Caco-2 (cell line): ENCODE measurements around the gene RFTN1. TPM values are rescaled to one million over a fixed set of nuclear protein-coding genes. Genes with fewer than 3 reads are reported as not detected.

ENCODE experiments used
- BruUV-seq: library from RNA; stranded (reverse); fragments of 400-500 nt; replicated peaks from 2 replicates; lab custom pipeline; 2021; lab: Mats Ljungman, UMichigan
- CTCF ChIA-PET: fragments of 300-600 bp; sonication (Branson Sonifier 250); formaldehyde crosslinking; loops from one replicate; lab custom pipeline; 2022; ENCODE audit warnings: antibody characterized with exemption; lab: Charles Lee
- POLR2A ChIA-PET: fragments of 300-600 bp; sonication (Branson Sonifier 250); formaldehyde crosslinking; loops from one replicate; lab custom pipeline; 2022; ENCODE audit warnings: antibody characterized with exemption; lab: Charles Lee
- DNase-seq, 2 experiments: peaks; one replicate each; pipeline versions ENCODE4 v3.0.0 to v3.0.0-alpha.2; 2020 to 2022
- H3K27me3 ChIP-seq: replicated peaks from 2 replicates; pipeline ENCODE4 v1.6.0; 2011; ENCODE audit warnings: low read length; ENCODE audit not compliant: control insufficient read depth, insufficient read depth
- H3K36me3 ChIP-seq: 2 replicates; pipeline ENCODE4 v1.5.1; 2011; ENCODE audit warnings: low read length; ENCODE audit not compliant: control insufficient read depth, insufficient read depth
- H3K4me1 ChIP-seq: fragments of 250-450 bp; sonication (Bioruptor Pico); 2 replicates; pipeline ENCODE4 v1.5.1; 2020; ENCODE audit warnings: mild to moderate bottlenecking
- H3K4me3 ChIP-seq: 2 replicates; pipeline ENCODE4 v1.5.1; 2011; ENCODE audit warnings: low read depth, mild to moderate bottlenecking, control low read depth, low read length
- H3K9me3 ChIP-seq: fragments of 250-450 bp; sonication (Bioruptor Pico); 2 replicates; pipeline ENCODE4 v1.5.1; 2020; ENCODE audit warnings: mild to moderate bottlenecking, moderate library complexity
- H3K27ac Mint-ChIP-seq: one replicate; pipeline ENCODE4 v1.8.0; 2022; ENCODE audit warnings: mixed read lengths; ENCODE audit not compliant: unreplicated experiment
- H3K27me3 Mint-ChIP-seq: one replicate; pipeline ENCODE4 v1.8.0; 2022; ENCODE audit warnings: mixed read lengths; ENCODE audit not compliant: insufficient read depth, unreplicated experiment
- H3K36me3 Mint-ChIP-seq: one replicate; pipeline ENCODE4 v1.8.0; 2022; ENCODE audit warnings: mild to moderate bottlenecking, mixed read lengths; ENCODE audit not compliant: insufficient read depth, unreplicated experiment
- H3K4me1 Mint-ChIP-seq: one replicate; pipeline ENCODE4 v1.8.0; 2022; ENCODE audit warnings: low read depth, mixed read lengths; ENCODE audit not compliant: unreplicated experiment
- H3K4me3 Mint-ChIP-seq: one replicate; pipeline ENCODE4 v1.8.0; 2022; ENCODE audit warnings: mild to moderate bottlenecking, moderate library complexity, mixed read lengths; ENCODE audit not compliant: unreplicated experiment
- H3K9me3 Mint-ChIP-seq: one replicate; pipeline ENCODE4 v1.8.0; 2022; ENCODE audit warnings: mixed read lengths; ENCODE audit not compliant: unreplicated experiment
- intact Hi-C: fragments of 100-400 bp; cut with micrococcal nuclease; formaldehyde crosslinking; loops from one replicate; pipeline ENCODE4 v1.10.0; 2022; ENCODE audit not compliant: unreplicated experiment
- total RNA-seq: library from RNA; stranded (reverse); gene quantifications from 2 replicates; pipeline ENCODE4 v1.2.3, GENCODE V29; 2022
- TF ChIP-seq, protein P1 (sequence below), 2 experiments: fragments of 200-600 bp in 1 of 2; IDR thresholded peaks; 1 replicate in 1 of 2; 2 replicates in 1 of 2; pipeline versions ENCODE4 v1.5.1 to v1.8.0; 2011 to 2022; ENCODE audit warnings: antibody characterized with exemption in 1 of 2, control low read depth in 1 of 2, inconsistent platforms in 1 of 2, low read depth in 1 of 2, low read length in 1 of 2, mild to moderate bottlenecking in 1 of 2, moderate library complexity in 1 of 2; ENCODE audit not compliant: insufficient read depth in 1 of 2, severe bottlenecking in 1 of 2, unreplicated experiment in 1 of 2

The RFTN1 gene
- total RNA-seq, 1 experiment from 2014 or later = 10.2 TPM

DNA sequence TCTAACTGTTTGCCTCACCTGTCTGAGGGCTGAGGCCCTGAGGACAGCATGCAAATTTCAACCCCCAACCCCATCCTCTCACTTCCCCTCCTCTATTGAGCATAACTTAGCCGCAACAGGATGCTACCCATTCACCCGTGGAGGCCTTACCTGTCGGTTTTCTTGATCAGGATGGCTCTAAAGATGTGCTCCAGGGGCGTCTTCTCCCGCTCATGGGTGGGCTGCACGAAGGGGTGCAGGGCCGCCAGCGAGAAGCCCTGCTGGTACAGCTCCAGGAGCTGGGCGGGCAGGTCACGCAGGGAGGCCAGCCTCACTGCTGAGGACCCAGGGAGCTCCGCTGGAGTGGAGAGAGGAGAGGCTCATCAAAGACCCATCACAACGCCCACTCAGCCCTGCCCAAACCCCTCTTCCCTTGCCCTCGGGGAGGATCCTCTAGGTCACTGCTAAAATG is 79.8 kb downstream of the RFTN1 start:
- no peak for DNase-seq
- Mint-ChIP-seq H3K9me3 (no peaks in the 10 kb centered on the region), H3K27ac (no peak overlapping the region), H3K4me3 (no peak overlapping the region), H3K27me3 (no peaks in the 10 kb centered on the region), H3K36me3 (no peaks in the 10 kb centered on the region), H3K4me1 (no peaks in the 10 kb centered on the region)
- Histone ChIP-seq H3K4me1 (no peaks in the 10 kb centered on the region), H3K36me3 (no peaks in the 10 kb centered on the region), H3K4me3 (no peak overlapping the region), H3K27me3 (no peaks in the 10 kb centered on the region), H3K9me3 (no peaks in the 10 kb centered on the region)
- ChIA-PET POLR2A (no interaction called here), CTCF (no interaction called here)
- intact Hi-C loops = no loop called here
- TF ChIP-seq, protein P1, sequence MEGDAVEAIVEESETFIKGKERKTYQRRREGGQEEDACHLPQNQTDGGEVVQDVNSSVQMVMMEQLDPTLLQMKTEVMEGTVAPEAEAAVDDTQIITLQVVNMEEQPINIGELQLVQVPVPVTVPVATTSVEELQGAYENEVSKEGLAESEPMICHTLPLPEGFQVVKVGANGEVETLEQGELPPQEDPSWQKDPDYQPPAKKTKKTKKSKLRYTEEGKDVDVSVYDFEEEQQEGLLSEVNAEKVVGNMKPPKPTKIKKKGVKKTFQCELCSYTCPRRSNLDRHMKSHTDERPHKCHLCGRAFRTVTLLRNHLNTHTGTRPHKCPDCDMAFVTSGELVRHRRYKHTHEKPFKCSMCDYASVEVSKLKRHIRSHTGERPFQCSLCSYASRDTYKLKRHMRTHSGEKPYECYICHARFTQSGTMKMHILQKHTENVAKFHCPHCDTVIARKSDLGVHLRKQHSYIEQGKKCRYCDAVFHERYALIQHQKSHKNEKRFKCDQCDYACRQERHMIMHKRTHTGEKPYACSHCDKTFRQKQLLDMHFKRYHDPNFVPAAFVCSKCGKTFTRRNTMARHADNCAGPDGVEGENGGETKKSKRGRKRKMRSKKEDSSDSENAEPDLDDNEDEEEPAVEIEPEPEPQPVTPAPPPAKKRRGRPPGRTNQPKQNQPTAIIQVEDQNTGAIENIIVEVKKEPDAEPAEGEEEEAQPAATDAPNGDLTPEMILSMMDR (IDR thresholded peaks at IDR 0.05; ENCODE audit: insufficient read depth in 1 of 2, low read depth in 1 of 2, low read length in 1 of 2, severe bottlenecking in 1 of 2, unreplicated experiment in 1 of 2) = no peak
- BruUV-seq = no TSS peak

DNA sequence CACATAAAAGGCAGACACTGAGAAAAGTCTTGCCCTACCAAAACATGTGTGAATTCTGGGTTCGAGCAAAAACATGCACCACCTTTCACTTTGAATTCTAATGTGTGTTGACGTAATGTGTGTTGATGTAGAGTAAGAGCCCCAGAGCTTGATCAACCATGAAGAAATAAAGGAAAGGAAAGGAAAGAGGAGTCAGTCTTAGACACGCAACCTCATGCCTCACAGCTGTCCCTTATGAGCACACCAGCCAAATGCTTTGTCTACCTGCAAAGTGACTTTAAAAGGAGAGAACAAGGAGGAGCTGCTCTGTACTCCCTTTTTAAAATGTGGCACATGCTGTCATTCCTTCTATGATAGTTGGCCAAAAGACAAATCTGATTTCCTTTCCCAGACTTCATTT is 80.8 kb downstream of the RFTN1 start:
- CTCF ChIA-PET = no interaction called here
- no peaks in the 10 kb centered on the region for H3K4me1 Mint-ChIP-seq

GRCh38 chr3:16430717-16431630 is 82.5 kb downstream of the RFTN1 start:
- ChIA-PET CTCF (no interaction called here), POLR2A (no interaction called here)
- Histone ChIP-seq H3K27me3 (no peaks in the 10 kb centered on the region), H3K36me3 (no peaks in the 10 kb centered on the region), H3K4me1 (no peaks in the 10 kb centered on the region), H3K9me3 (no peaks in the 10 kb centered on the region), H3K4me3 (no peak overlapping the region)
- Mint-ChIP-seq H3K4me3 (no peak overlapping the region), H3K27ac (no peak overlapping the region), H3K27me3 (no peaks in the 10 kb centered on the region), H3K9me3 (no peaks in the 10 kb centered on the region), H3K4me1 (no peaks in the 10 kb centered on the region), H3K36me3 (no peaks in the 10 kb centered on the region)
- BruUV-seq = no TSS peak
- TF ChIP-seq, protein P1 (IDR thresholded peaks at IDR 0.05; ENCODE audit: insufficient read depth in 1 of 2, low read depth in 1 of 2, low read length in 1 of 2, severe bottlenecking in 1 of 2, unreplicated experiment in 1 of 2) = no peak
- DNase-seq = no peak
- intact Hi-C loops = no loop called here

More for the DNA sequence above, 80.8 kb downstream of the RFTN1 start:
- Histone ChIP-seq H3K36me3 (no peaks in the 10 kb centered on the region), H3K4me1 (no peaks in the 10 kb centered on the region), H3K4me3 (no peak overlapping the region), H3K9me3 (no peaks in the 10 kb centered on the region), H3K27me3 (no peaks in the 10 kb centered on the region)
- TF ChIP-seq, protein P1 (IDR thresholded peaks at IDR 0.05; ENCODE audit: insufficient read depth in 1 of 2, low read depth in 1 of 2, low read length in 1 of 2, severe bottlenecking in 1 of 2, unreplicated experiment in 1 of 2) = no peak
- POLR2A ChIA-PET = no interaction called here
- DNase-seq = no peak
- no peak overlapping the region for H3K4me3 Mint-ChIP-seq
- intact Hi-C loops = no loop called here
- no peaks in the 10 kb centered on the region for H3K36me3 Mint-ChIP-seq
- BruUV-seq = no TSS peak
- no peaks in the 10 kb centered on the region for H3K27me3 Mint-ChIP-seq
- H3K27ac Mint-ChIP-seq = no peak overlapping the region
- no peaks in the 10 kb centered on the region for H3K9me3 Mint-ChIP-seq
